ENCODE measurements around the gene NDUFB10.

The NDUFB10 gene

GRCh38 chr16:1982013-1982433 lies 22.7 kb downstream of the NDUFB10 start:
- DNase-seq: no peak
- TF ChIP-seq CTCF (IDR thresholded peaks at IDR 0.05; ENCODE audit: borderline replicate concordance, extremely low read depth, low read length, poor library complexity, severe bottlenecking) (no peak), EZH2 (IDR thresholded peaks at IDR 0.05; ENCODE audit: borderline replicate concordance, low read depth, low read length, severe bottlenecking) (no peak)
- no peak overlapping the region for H2AFZ ChIP-seq (ENCODE audit: low read depth, low read length)
- no peak overlapping the region for H3K4me3 ChIP-seq (ENCODE audit: low read depth in 1 of 2, low read length in 2 of 2)
- H3K9me3 ChIP-seq (ENCODE audit: insufficient read depth, low read length, severe bottlenecking): no peaks in the 10 kb centered on the region
- no peak for ATAC-seq (ENCODE audit: insufficient read depth, low read depth)
- no peak overlapping the region for H3K4me2 ChIP-seq (ENCODE audit: insufficient read depth, low read length)
- H3K36me3 ChIP-seq (ENCODE audit: insufficient read depth, low read length): peaks cover 38% of the 10 kb centered on the region
- no peak overlapping the region for H3K27ac ChIP-seq (ENCODE audit: low read length)
- no peak overlapping the region for H3K9ac ChIP-seq (ENCODE audit: low read depth, low read length)
- peaks cover 4% of the 10 kb centered on the region; the same call in 1 of the 2 replicates for H4K20me1 ChIP-seq (ENCODE audit: insufficient read depth, low read length)
- peaks cover 14% of the 10 kb centered on the region for H3K27me3 ChIP-seq (ENCODE audit: insufficient read depth, low read length, poor library complexity)
- peaks cover 24% of the 10 kb centered on the region for H3K4me1 ChIP-seq (ENCODE audit: insufficient read depth, low read length)
- H3K79me2 ChIP-seq (ENCODE audit: insufficient read depth, low read length): peaks cover 18% of the 10 kb centered on the region

- Histone ChIP-seq H3K27me3 (ENCODE audit: insufficient read depth, low read length, poor library complexity) (peaks cover 14% of the 10 kb centered on the region), H3K4me3 (ENCODE audit: low read depth in 1 of 2, low read length in 2 of 2) (peak overlapping the region; percentile 84 to 88; a peak in 3 of 4 replicates), H3K9me3 (ENCODE audit: insufficient read depth, low read length, severe bottlenecking) (no peaks in the 10 kb centered on the region), H3K4me1 (ENCODE audit: insufficient read depth, low read length) (peaks cover 24% of the 10 kb centered on the region), H3K9ac (ENCODE audit: low read depth, low read length) (peak overlapping the region; percentile 93), H2AFZ (ENCODE audit: low read depth, low read length) (peak overlapping the region; percentile 99), H3K79me2 (ENCODE audit: insufficient read depth, low read length) (peaks cover 18% of the 10 kb centered on the region), H3K27ac (ENCODE audit: low read length) (no peak overlapping the region; the same call in 1 of the 2 replicates), H3K4me2 (ENCODE audit: insufficient read depth, low read length) (peak overlapping the region; percentile 100), H3K36me3 (ENCODE audit: insufficient read depth, low read length) (peaks cover 28% of the 10 kb centered on the region), H4K20me1 (ENCODE audit: insufficient read depth, low read length) (peaks cover 4% of the 10 kb centered on the region; the same call in 1 of the 2 replicates)
- ATAC-seq (ENCODE audit: insufficient read depth, low read depth): no peak
- peak; percentile 80 for TF ChIP-seq EZH2 (IDR thresholded peaks at IDR 0.05; ENCODE audit: borderline replicate concordance, low read depth, low read length, severe bottlenecking)
- no peak for TF ChIP-seq CTCF (IDR thresholded peaks at IDR 0.05; ENCODE audit: borderline replicate concordance, extremely low read depth, low read length, poor library complexity, severe bottlenecking)
- DNase-seq: no peak
Measured at GRCh38 chr16:1982991-1983543, 23.7 kb downstream of the NDUFB10 start.

DNA sequence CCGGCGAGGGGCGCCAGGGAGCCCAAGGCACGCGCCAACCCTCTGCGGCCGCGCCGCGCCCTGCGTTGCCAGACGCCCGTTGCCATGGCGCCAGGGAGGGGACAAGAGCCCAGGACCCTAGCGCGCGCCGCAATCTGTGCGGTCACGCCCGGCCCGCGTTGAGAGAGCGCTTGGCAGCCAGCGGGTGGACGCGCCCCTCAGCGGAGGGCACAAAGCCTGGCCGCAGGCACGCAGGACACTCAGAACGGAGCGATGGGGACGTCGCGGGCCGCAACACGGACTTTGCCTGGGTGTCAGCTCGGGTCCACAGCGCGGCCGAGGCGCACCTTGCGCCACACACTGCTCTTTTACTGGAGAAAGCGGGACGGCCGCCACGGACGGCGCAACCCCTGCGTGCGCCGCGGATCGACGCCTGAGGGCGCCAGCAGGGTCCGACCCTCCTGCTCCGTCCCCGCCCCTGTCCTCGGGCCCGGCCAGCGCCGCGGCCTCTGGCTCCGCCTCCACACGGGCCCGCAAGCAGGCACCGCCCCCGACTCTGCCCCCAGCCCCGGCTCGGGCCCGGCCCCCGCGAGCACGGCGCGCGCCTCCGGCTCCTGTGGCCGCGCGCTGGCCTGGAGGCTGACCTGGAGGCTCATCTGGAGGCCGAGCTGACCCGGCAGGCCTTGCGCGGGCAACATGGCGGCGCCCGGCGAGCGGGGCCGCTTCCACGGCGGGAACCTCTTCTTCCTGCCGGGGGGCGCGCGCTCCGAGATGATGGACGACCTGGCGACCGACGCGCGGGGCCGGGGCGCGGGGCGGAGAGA lies 24.4 kb downstream of the NDUFB10 start, which contains the start of gene GFER:
Gene GFER, plus strand, starts transcription at position 650 of the 803 bp plus-strand sequence. Its CDS starts 26 bp downstream, at position 676.
- Histone ChIP-seq H4K20me1 (ENCODE audit: insufficient read depth, low read length) (peaks cover 4% of the 10 kb centered on the region; the same call in 1 of the 2 replicates), H2AFZ (ENCODE audit: low read depth, low read length) (peak within 1 kb of the TSS; percentile 99)

More for the DNA sequence above, 24.4 kb downstream of the NDUFB10 start, which contains the start of gene GFER:
- peaks cover 18% of the 10 kb centered on the region for H3K79me2 ChIP-seq (ENCODE audit: insufficient read depth, low read length)
- peaks cover 21% of the 10 kb centered on the region for H3K36me3 ChIP-seq (ENCODE audit: insufficient read depth, low read length)
- peaks cover 14% of the 10 kb centered on the region for H3K27me3 ChIP-seq (ENCODE audit: insufficient read depth, low read length, poor library complexity)
- TF ChIP-seq EZH2 (IDR thresholded peaks at IDR 0.05; ENCODE audit: borderline replicate concordance, low read depth, low read length, severe bottlenecking) (peak; percentile 66), CTCF (IDR thresholded peaks at IDR 0.05; ENCODE audit: borderline replicate concordance, extremely low read depth, low read length, poor library complexity, severe bottlenecking) (peak; percentile 49)
- H3K4me2 ChIP-seq (ENCODE audit: insufficient read depth, low read length): peak within 1 kb of the TSS; percentile 100
- H3K4me1 ChIP-seq (ENCODE audit: insufficient read depth, low read length): peaks cover 24% of the 10 kb centered on the region
- H3K27ac ChIP-seq (ENCODE audit: low read length): peak within 1 kb of the TSS; percentile 75
- ATAC-seq (ENCODE audit: insufficient read depth, low read depth): peak; percentile 71
- peak within 1 kb of the TSS; percentile 93 for H3K9ac ChIP-seq (ENCODE audit: low read depth, low read length)
- H3K9me3 ChIP-seq (ENCODE audit: insufficient read depth, low read length, severe bottlenecking): no peaks in the 10 kb centered on the region
- H3K4me3 ChIP-seq (ENCODE audit: low read depth in 1 of 2, low read length in 2 of 2): peak within 1 kb of the TSS; percentile 84 to 88
- peak; percentile 65 for DNase-seq
